HL-60 (cell line): ENCODE measurements around the gene DISP2.

Experiments used
- DNase-seq, 2 experiments: peaks; one replicate each; pipeline ENCODE4 v3.0.0-alpha.2; 2010 to 2020; ENCODE audit warnings: low read depth in 1 of 2, low spot score in 1 of 2
- H3K27ac ChIP-seq: fragments of 250-450 bp; sonication (Bioruptor Pico); replicated peaks from 2 replicates; pipeline ENCODE4 v1.5.1; 2020; ENCODE audit warnings: mild to moderate bottlenecking, moderate library complexity
- H3K27me3 ChIP-seq: fragments of 250-450 bp; sonication (Bioruptor Pico); 2 replicates; pipeline ENCODE4 v1.5.1; 2021; ENCODE audit warnings: mild to moderate bottlenecking, moderate library complexity; ENCODE audit not compliant: insufficient read depth, poor library complexity, severe bottlenecking
- H3K4me3 ChIP-seq: replicated peaks from 2 replicates; pipeline ENCODE4 v1.5.1; 2011; ENCODE audit warnings: mild to moderate bottlenecking, control low read depth, low read length; ENCODE audit not compliant: insufficient read depth
- GABPA ChIP-seq: IDR thresholded peaks from 2 replicates; pipeline ENCODE4 v1.6.1; 2012; ENCODE audit warnings: low read depth
- POLR2AphosphoS5 ChIP-seq: IDR thresholded peaks from 2 replicates; pipeline ENCODE4 v1.6.1; 2012; ENCODE audit warnings: low read depth
- REST ChIP-seq: IDR thresholded peaks from 2 replicates; pipeline ENCODE4 v1.6.1; 2012; ENCODE audit warnings: low read depth; ENCODE audit not compliant: insufficient replicate concordance
- SPI1 ChIP-seq: IDR thresholded peaks from 2 replicates; pipeline ENCODE4 v1.6.1; 2012; ENCODE audit warnings: low read depth, mild to moderate bottlenecking, borderline replicate concordance
- TF ChIP-seq, protein P1 (sequence below): IDR thresholded peaks from one replicate; pipeline ENCODE4 v1.5.1; 2011; ENCODE audit warnings: low read length, control low read depth, inconsistent platforms; ENCODE audit not compliant: insufficient read depth

DISP2 gene

DNA sequence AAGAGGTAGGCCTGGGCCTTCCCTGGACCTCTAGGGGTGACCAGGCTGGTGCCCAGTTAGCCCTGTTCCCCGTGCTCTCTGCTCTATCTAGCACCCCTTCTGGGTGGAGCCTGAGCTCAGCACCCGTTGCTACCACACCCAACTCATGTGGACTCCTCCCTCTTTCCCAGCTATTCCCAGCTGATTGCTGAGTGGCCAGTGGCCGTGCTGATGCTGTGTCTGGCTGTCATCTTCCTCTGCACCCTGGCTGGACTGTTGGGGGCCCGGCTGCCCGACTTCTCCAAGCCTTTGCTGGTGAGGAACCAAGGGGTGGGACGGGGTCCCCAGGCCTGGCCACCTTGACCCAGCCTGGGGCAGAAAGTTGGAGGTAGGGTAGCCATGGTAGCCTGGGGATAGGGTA lies 6.2 kb downstream of the DISP2 start:
- H3K27ac ChIP-seq = no peak overlapping the region
- DNase-seq = no peak
- no peaks in the 10 kb centered on the region for H3K27me3 ChIP-seq
- H3K4me3 ChIP-seq = no peak overlapping the region
- no peak for TF ChIP-seq GABPA
- TF ChIP-seq, protein P1, sequence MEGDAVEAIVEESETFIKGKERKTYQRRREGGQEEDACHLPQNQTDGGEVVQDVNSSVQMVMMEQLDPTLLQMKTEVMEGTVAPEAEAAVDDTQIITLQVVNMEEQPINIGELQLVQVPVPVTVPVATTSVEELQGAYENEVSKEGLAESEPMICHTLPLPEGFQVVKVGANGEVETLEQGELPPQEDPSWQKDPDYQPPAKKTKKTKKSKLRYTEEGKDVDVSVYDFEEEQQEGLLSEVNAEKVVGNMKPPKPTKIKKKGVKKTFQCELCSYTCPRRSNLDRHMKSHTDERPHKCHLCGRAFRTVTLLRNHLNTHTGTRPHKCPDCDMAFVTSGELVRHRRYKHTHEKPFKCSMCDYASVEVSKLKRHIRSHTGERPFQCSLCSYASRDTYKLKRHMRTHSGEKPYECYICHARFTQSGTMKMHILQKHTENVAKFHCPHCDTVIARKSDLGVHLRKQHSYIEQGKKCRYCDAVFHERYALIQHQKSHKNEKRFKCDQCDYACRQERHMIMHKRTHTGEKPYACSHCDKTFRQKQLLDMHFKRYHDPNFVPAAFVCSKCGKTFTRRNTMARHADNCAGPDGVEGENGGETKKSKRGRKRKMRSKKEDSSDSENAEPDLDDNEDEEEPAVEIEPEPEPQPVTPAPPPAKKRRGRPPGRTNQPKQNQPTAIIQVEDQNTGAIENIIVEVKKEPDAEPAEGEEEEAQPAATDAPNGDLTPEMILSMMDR = no peak
- TF ChIP-seq REST = no peak
- no peak for TF ChIP-seq POLR2AphosphoS5
- no peak for TF ChIP-seq SPI1

DNA sequence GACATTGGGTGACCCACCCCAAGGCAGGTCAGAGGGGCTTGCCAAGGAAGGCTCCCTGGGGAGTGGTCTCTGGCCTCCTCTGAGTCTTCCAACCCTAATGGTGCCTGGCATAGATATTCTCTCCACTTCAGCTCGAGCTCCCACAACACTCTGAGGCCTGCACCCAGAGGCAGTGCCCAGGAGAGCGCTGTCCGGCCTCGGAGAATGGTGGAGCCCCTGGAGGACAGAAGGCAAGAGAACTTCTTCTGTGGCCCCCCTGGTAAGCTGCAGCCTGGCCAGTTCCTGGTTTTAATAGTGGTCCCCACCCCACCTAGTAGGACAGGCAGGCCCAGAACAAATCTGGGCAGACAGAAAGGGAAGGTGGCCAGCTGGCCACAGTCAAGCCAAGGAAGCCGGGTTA lies 7.0 kb downstream of the DISP2 start:
- no peak overlapping the region for H3K4me3 ChIP-seq
- no peak for DNase-seq
- TF ChIP-seq POLR2AphosphoS5 (no peak), REST (no peak), GABPA (no peak), SPI1 (no peak)
- TF ChIP-seq, protein P1 = no peak
- no peak overlapping the region for H3K27ac ChIP-seq
- H3K27me3 ChIP-seq = no peaks in the 10 kb centered on the region

GRCh38 chr15:40365624-40366456 lies 7.8 kb downstream of the DISP2 start:
- TF ChIP-seq, protein P1 = no peak
- TF ChIP-seq REST (no peak), POLR2AphosphoS5 (no peak), GABPA (no peak), SPI1 (no peak)
- H3K27ac ChIP-seq = no peak overlapping the region
- H3K27me3 ChIP-seq = no peaks in the 10 kb centered on the region
- no peak overlapping the region for H3K4me3 ChIP-seq
- no peak for DNase-seq
